ENCODE measurements around the gene DNAJA2.

DNA sequence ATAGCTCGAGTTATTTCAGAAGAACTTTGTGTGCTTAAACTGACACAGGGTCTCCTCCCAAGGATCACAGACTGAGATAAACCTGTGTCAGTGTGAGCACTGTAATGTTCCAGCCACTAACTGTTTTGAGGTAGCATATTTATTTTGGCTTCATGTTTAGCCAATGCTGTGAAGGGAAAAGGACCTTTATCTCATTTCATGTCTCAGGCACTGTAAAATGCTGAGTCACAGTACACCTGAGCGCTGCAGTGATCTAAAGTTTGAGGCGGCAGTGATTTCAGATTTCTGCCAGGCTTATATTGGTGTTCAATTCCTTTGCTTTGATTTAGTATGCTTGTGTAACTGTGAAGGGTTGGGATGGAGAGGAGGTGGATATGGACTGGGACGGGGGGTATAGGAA lies 3.1 kb upstream of the DNAJA2 start:
- TF ChIP-seq POLR2A (IDR thresholded peaks at IDR 0.05; ENCODE audit: low read depth, low read length) (no peak), TAF1 (IDR thresholded peaks at IDR 0.05; ENCODE audit: low read depth, low read length) (no peak), POLR2AphosphoS5 (IDR thresholded peaks at IDR 0.05; ENCODE audit: low read depth, low read length) (no peak)

Measured in GM12891 (cell line).